ENCODE results near the gene TSGA10IP.

DNA sequence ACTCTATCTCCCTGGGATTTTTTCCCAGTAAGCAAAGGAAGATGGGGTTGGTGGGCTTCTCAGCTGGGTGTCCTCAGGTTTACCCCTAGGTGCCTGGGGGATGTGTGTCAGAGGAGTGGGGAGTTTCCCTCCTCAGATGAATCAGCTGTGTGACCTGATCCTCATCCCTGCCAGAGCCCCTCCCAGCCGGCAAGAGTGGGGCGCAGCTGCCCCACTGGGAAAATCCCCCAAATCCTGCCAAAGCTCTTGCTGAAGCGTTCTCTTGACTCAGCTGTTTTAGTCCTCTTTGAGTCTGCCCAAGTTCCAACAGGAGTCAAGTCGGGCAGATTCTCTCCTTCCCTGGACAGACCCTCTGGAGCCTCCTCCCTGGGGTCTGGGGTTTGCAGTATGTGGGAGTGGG is 32.4 kb upstream of the TSGA10IP start:
- TF ChIP-seq, protein P1, sequence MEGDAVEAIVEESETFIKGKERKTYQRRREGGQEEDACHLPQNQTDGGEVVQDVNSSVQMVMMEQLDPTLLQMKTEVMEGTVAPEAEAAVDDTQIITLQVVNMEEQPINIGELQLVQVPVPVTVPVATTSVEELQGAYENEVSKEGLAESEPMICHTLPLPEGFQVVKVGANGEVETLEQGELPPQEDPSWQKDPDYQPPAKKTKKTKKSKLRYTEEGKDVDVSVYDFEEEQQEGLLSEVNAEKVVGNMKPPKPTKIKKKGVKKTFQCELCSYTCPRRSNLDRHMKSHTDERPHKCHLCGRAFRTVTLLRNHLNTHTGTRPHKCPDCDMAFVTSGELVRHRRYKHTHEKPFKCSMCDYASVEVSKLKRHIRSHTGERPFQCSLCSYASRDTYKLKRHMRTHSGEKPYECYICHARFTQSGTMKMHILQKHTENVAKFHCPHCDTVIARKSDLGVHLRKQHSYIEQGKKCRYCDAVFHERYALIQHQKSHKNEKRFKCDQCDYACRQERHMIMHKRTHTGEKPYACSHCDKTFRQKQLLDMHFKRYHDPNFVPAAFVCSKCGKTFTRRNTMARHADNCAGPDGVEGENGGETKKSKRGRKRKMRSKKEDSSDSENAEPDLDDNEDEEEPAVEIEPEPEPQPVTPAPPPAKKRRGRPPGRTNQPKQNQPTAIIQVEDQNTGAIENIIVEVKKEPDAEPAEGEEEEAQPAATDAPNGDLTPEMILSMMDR (IDR thresholded peaks at IDR 0.05), result no peak
- TF ChIP-seq POLR2A (IDR thresholded peaks at IDR 0.05), result no peak

Data from heart left ventricle (tissue), 13 donors.